HG03175 (cell line): ENCODE measurements around the gene PDXDC1.
"Not testable (repeated sequence)": the region's sequence is repeated elsewhere in the genome, so short reads cannot be mapped to it uniquely, and the experiment has no call there.

Experiments
- ATAC-seq: cut with Tn5 transposase; IDR thresholded peaks from one replicate; pipeline ENCODE4 v1.9.1; 2021; ENCODE audit warnings: mild to moderate bottlenecking, moderate library complexity; ENCODE audit not compliant: unreplicated experiment

The PDXDC1 gene, protein sequence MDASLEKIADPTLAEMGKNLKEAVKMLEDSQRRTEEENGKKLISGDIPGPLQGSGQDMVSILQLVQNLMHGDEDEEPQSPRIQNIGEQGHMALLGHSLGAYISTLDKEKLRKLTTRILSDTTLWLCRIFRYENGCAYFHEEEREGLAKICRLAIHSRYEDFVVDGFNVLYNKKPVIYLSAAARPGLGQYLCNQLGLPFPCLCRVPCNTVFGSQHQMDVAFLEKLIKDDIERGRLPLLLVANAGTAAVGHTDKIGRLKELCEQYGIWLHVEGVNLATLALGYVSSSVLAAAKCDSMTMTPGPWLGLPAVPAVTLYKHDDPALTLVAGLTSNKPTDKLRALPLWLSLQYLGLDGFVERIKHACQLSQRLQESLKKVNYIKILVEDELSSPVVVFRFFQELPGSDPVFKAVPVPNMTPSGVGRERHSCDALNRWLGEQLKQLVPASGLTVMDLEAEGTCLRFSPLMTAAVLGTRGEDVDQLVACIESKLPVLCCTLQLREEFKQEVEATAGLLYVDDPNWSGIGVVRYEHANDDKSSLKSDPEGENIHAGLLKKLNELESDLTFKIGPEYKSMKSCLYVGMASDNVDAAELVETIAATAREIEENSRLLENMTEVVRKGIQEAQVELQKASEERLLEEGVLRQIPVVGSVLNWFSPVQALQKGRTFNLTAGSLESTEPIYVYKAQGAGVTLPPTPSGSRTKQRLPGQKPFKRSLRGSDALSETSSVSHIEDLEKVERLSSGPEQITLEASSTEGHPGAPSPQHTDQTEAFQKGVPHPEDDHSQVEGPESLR

DNA sequence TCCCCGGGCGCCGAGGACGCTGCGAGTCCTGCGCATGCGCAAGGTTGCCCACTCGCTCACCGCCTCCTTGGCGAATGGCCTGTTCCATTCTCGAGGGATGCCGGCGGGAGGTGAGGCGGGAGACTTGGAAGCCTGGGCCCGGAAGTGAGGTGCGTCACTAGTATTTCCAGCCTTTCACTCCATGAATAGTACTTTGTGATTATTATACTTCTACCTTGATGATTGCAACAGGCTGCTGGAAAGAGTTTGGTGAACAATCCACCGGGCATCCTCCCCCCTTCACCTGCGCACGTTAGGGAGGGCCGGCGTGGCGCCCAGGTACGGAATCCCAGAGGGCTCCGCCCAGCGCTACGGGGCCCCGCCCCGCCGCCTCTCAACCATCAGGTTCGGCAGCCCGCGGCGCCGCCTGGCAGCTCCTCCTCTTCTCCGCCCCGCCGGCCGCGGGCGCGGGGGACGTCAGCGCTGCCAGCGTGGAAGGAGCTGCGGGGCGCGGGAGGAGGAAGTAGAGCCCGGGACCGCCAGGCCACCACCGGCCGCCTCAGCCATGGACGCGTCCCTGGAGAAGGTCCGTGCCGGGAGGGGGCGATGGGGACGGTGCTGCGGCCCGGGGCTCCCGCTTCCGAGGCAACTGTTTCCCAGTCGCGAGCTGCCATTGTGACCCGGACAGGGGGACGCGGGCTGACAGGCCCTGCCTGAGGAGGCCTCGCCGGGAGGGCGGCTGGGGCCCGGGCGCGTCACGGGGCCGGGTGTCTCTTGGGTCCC is at the start of gene PDXDC1:
Gene PDXDC1, plus strand, starts transcription at position 371 of the 762 bp plus-strand sequence. Its CDS starts 174 bp downstream, at position 545.
- peak; percentile 95 for ATAC-seq

DNA sequence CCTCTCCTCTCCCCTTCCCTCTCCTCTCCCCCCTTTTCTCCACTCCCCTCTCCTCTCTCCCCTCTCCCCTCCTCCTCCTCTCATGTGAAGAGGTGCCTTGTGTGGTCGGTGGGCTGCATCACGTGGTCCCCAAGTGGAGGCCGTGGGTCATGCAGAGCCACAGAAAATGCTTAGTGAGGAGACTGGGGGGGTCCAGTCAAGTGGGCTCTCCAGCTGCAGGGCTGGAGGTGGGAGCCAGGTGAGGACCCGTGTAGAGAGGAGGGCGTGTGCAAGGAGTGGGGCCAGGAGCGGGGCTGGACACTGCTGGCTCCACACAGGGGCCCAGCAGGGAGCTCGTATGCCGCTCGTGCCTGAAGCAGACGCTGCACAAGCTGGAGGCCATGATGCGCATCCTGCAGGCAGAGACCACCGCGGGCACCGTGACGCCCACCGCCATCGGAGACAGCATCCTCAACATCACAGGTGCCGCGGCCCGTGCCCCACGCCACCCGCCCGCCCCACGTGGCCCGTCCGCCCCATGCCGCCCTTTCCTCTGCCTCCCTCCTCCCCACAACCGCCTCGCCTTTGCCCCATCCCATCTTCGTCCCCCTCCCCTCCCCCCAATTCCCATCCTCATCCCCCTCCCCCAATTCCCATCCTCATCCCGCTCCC is 46.6 kb upstream of the PDXDC1 start:
- not testable (repeated sequence) for ATAC-seq

DNA sequence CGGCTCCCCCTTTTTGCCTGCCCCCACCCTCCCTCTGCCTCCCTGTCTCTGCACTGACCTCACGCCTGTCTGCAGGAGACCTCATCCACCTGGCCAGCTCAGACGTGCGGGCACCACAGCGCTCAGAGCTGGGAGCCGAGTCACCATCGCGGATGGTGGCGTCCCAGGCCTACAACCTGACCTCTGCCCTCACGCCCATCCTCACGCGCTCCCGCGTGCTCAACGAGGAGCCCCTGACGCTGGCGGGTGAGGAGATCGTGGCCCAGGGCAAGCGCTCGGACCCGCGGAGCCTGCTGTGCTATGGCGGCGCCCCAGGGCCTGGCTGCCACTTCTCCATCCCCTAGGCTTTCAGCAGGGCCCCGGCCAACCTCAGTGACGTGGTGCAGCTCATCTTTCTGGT is 45.6 kb upstream of the PDXDC1 start:
- ATAC-seq, result not testable (repeated sequence)

DNA sequence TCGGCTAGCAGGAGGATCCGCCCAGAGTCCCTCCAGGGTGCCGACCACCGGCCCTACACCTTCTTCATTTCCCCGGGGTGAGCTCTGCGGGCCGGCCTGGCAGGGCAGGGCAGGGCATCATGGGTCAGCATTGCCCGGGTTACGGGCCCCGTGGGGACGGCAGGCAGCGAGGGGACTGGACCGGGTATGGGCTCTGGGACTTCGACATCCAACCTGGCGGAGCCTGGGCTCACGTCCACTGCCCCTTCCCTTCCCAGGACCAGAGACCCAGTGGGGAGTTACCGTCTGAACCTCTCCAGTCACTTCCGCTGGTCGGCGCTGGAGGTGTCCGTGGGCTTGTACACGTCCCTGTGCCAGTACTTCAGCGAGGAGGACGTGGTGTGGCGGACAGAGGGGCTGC is 44.6 kb upstream of the PDXDC1 start:
- ATAC-seq, result not testable (repeated sequence)

DNA sequence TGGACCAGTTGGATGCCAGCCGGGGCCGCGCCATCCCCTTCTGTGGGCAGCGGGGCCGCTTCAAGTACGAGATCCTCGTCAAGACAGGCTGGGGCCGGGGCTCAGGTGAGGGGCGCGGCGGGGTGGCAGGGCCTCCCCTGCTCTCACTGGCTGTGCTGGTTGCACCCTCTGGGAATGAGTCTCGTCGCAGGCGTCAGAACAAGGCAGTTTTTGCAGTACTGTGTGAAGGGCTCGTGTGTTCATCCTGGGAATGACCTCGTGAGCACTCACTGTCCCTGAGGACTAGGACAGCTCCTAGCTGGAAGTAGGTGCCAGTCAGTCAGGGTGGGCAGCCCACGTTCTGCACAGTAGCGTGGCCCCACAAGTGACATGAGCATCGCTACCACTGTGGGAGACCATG is 43.9 kb upstream of the PDXDC1 start:
- ATAC-seq, result not testable (repeated sequence)

DNA sequence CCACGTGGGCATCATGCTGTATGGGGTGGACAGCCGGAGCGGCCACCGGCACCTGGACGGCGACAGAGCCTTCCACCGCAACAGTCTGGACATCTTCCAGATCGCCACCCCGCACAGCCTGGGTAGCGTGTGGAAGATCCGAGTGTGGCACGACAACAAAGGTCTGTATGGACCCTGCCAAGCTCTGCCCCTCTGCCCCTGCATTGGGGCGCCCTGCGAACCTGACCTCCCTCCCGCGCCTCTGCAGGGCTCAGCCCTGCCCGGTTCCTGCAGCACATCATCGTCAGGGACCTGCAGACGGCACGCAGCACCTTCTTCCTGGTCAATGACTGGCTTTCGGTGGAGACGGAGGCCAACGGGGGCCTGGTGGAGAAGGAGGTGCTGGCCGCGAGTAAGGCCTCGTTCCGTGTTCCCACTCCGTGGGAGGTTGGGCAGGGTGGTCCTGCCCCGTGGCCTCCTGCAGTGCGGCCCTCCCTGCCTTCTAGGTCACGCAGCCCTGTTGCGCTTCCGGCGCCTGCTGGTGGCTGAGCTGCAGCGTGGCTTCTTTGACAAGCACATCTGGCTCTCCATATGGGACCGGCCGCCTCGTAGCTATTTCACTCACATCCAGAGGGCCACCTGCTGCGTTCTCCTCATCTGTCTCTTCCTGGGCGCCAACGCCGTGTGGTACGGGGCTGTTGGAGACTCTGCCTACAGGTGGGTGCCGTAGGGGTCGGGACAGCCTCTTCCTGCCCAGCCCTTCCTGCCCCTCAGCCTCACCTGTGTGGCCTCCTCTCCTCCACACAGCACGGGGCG is 42.0 kb upstream of the PDXDC1 start:
- not testable (repeated sequence) for ATAC-seq

DNA sequence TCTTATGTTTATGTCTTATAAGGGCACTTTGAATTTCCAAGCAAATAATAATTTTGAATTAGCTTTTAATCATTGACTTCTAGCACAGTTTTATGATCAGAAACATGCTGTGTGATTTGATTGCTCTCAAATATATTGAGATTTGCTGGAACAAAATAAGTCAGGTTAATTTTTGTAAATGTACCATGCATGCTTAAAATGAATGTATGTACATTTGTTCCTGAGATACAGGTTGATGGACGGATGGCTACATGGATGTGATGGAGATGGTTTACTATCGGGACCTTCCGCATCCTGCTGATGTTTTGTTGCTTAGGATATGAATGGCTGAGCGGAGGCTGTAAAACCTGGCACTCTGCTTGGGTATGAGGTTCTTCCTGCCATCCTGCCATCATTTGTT is 37.7 kb upstream of the PDXDC1 start, which contains the start of gene NPIPA1:
Gene NPIPA1, plus strand, starts transcription at position 301 of the 400 bp plus-strand sequence. Its CDS starts 0 bp downstream, at position 301.
- ATAC-seq, result not testable (repeated sequence)

DNA sequence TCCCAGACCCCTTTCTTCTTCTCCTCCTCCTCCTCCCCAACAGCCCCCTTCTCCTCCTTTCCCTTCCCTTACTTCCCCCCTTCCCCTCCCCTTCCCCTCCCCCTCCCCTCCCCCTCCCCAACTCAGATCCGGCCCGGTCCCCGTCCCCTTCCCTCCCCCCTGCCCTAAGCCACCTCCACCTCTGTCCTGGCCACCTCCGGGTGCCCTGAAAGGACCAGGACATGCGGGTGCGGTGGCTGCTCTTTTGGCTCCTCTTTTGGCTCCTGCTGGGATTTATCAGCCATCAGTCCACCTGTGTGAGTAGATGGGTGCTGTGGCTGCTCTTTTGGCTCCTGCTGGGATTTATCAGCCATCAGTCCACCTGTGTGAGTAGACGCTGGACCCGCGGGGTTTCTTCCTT is 36.8 kb upstream of the PDXDC1 start:
- not testable (repeated sequence) for ATAC-seq

DNA sequence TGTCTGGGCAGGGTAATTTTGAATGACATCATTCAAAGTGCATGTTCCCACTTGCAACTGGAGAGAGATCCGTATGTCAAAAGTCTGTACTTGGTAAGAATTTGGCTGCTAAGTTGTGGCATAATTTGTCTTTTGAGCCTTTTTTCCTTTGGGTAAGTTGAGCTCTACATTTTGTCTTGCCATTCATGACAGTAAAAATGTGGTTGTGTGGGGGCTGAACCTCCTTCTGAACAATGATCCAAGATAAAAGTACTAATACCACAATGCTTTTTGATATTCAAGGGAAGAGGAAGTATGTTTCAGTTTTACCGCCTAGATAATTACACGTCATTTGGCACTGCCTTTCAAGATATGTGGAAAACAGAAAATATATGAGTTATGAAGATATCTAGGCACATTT is 32.1 kb upstream of the PDXDC1 start:
- ATAC-seq, result not testable (repeated sequence)

DNA sequence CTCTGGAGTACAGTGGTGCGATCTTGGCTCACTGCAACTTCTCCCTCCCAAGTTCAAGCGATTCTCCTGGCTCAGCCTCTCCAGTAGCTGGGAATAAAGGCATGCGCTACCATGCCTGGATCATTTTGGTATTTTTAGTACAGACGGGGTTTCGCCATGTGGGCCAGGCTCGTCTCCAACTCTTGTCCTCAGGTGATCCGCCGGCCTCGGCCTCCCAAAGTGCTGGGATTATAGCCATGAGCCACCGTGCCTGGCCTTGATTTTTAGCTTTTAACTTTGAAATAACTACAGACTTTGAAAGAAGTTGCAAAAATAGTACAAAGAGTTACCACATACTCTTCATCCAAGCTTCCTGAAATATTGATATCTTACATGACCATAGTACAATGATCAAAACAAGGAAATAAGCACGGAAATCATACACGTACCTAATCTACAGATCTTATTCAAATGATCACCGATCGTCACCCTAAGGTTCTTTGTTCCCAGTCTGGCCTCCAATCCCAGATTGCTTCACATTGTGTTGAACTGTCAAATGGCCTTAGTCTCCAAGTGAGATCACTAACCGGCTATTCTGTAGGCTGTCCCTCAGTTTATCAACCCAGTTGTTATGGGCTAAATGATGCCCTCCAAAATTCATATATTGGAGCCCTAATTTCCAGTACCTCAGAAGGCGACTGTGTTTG is 19.1 kb upstream of the PDXDC1 start:
- no peak for ATAC-seq

DNA sequence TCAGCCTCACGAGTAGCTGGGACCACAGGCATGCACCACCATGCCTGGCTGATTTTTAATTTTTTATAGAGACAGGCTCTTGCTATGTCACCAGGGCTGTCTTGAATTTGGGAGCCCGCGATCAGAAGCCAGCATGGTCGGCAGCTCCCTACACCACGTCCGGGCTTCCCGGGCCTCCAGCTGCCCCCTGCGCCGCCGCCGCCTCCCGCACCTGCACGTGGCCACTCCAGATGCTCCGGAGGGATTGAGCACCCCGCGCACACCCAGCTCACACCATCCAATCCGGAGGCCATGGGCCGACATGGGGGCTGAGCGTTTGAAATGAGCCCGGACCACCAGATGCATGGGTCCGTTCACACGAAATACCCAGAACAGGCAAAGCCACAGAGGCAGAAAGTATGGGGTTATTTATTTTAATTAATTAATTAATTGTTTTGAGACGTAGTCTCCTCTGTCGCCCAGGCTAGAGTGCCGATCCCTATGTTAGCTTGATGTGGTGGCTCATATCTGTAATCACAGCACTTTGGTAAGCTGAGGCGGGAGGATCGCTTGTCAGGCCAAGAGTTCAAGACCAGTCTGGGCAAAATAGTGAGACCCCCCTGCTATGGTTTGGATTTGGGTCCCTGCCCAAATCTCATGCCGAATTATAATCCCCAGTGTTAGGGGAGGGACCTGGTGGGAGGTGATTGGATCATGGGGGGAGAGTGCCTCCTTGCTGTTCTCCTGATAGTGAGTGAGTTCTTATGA is 17.1 kb upstream of the PDXDC1 start:
- no peak for ATAC-seq

DNA sequence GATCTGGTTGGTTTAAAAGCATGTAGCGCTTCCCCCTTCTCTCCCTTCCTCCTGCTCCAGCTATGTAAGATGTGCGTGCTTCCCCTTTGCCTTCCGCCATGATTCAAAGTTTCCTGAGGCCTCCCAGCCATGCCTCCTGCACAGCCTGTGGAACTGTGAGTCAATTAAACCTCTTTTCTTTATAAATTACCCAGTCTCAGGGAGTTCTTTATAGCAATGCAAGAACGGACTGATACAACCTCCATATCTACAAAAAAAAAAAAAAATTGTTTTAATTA is 16.6 kb upstream of the PDXDC1 start:
- no peak for ATAC-seq

DNA sequence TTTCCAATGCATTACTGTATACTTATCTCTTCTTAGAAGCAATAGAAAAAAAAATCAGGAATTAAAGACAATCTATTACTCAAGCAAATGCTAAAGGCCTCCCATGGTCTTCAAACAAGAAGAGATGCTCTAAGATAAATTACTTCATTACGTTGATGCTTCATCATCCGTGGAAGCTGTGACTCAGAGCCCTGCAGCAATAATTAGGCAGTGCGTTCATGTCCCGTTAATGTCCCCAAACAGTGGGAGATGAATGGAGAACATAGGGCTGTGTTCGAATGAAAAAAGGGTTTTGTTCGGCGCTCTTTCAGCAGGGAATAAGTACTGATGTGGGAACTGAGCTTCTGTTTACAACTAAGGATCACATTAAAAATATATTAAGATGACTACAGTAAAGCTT is 15.9 kb upstream of the PDXDC1 start:
- ATAC-seq, result no peak

DNA sequence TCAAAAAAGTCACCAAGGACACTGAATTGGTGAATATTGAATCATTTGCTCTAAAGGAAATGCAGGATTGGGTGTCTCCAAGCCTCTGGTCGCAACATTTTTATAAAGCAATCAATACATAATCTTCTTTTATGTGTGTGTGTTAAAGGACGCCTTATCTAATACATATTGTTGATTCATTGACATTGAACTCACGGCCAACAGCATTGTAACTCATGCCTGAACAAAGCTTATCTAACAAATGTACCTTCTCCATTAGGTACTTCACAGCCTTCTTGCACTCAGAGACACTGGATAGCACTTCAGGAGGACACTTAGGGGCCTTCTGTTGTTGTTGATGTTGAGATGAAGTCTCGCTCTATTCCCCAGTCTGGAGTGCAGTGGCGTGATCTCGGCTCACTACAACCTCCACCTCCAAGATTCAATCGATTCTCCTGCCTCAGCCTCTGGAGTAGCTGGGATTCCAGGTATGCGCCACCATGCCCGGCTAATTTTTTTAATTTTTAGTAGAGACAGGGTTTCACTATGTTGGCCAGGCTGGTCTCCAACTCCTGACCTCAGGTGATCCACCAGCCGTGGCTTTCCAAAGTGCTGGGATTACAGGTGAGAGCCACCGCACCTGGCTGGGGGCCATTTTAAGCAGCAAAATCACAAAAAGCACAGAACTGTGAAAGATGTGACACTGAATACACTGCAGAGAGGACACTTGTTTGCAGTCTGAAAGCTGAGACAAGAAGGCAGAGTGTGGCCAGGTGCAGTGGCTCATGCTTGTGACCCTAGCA is 13.2 kb upstream of the PDXDC1 start:
- no peak for ATAC-seq

DNA sequence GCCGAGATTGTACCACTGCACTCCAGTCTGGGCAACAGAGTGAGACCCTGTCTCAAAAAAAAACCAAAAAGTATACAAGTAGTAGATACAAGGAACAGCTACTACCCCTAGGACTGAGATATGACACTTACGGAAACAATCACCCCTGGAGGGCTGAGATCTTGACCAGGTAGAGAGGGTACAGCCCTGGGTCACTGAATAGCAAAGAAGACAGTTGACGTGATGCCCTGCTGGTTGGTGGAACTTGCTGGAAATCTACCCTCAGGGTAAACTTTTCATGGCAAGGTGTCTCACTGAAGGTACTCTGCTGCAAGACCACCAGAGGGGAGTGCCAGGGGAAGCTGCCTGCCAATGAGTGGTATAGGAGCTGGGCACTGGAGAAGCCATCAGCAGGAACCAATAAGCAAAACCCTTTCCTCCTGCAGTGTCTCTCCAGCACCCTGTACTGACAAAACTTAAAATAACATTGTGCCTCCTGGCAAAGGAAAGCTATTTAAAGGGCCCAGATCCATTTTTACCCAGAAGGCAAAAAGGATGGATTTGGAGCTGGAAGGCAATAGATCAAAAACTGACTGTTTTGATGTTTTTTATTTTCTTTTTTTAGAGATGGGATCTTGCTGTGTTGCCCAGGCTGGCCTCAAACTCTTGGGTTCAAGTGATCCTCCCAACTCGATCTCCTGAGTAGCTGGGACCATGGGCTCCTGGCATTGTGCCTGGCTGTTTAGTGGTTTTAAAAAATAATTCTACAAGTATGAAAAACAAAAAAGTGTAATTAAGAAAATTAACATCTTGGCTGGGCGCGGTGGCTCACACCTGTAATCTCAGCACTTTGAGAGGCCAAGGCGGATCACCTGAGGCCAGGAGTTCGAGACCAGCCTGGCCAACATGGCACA is 11.3 kb upstream of the PDXDC1 start:
- no peak for ATAC-seq

DNA sequence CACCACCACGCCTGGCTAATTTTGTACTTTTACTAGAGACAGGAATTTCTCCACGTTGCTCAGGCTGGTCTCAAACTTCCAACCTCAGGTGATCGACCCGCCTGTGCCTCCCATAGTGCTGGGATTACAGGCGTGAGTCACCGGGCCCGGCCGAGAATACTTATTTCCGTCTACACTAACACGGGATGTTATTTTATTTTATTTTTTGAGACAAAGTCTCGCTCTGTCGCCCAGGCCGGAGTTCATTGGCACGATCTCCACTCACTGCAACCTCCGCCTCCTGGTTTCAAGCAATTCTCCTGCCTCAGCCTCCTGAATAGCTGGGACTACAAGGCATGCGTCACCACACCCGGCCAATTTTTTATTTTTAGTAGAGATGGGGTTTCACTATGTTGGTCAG is 9.5 kb upstream of the PDXDC1 start:
- ATAC-seq, result no peak

DNA sequence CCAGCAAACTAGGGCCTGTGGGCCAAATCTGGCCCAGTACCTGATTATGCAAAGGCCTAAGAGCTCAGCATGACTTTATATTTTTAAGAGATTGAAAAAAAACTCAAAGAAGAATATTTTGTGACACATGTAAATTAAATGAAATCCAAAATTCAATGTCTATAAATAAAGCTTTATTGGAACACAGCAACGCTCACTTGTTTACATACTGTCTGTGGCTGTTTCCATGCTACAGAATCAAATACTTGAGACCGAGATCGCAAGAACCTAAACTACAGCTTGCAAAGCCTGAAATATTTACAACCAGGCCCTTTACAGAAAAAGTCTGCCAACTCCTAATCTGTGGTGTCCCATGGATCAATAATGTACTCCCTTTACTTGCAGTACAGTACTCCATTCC is 5.0 kb upstream of the PDXDC1 start:
- not testable (repeated sequence) for ATAC-seq
